Femur (tissue), 1 donor: Measurements from ENCODE around the gene P2RX7.
A peak's percentile ranks its signal among the peaks of the same experiment; 100 is the strongest.
"Not testable (repeated sequence)": the region's sequence is repeated elsewhere in the genome, so short reads cannot be mapped to it uniquely, and the experiment has no call there.

Experiments used
- DNase-seq: peaks from one replicate; pipeline ENCODE4 v3.0.0-alpha.2; 2017

The P2RX7 gene

DNA sequence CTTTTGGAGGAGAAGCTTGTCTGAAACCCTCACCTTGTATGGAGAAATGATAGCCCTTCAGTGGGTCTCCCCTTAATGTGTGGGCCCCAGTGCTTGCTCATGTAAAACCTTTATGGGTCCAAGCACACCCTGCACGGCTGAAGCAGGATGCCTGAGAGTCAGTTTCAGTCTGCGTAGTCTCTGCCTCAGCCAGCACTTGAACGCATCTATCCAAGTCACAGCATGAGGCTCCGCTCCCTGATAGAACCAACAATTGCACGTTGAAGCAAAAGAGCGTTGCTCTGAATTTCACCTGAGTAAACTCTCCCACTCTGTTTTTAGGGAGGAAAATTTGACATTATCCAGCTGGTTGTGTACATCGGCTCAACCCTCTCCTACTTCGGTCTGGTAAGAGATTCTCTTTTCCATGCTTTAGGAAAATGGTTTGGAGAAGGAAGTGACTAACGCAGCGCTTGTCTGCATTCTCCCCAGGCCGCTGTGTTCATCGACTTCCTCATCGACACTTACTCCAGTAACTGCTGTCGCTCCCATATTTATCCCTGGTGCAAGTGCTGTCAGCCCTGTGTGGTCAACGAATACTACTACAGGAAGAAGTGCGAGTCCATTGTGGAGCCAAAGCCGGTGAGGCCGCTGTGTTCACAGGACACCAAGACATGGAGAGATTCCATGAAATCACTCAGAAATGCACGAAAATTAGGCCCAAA, 44.3 kb downstream of the P2RX7 start:
- no peak for DNase-seq

DNA sequence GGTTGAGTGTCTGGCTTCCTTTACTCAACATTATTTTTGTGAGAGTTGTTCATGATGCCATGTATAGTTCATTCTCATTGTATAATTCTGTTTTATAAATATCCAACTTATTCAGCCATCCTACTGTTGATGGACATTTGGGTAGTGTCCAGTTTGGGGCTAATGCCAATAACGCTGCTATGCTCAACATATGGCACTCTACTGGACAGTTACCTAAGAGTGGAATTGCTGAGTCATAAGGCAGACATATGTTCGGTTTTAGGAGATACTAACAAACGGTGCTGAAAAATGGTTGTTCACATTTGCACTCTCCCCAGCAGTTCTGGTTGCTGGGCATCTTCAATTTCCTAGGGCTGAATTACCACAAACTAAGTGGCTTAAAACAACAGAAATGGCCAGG, 48.5 kb downstream of the P2RX7 start:
- DNase-seq = no peak

DNA sequence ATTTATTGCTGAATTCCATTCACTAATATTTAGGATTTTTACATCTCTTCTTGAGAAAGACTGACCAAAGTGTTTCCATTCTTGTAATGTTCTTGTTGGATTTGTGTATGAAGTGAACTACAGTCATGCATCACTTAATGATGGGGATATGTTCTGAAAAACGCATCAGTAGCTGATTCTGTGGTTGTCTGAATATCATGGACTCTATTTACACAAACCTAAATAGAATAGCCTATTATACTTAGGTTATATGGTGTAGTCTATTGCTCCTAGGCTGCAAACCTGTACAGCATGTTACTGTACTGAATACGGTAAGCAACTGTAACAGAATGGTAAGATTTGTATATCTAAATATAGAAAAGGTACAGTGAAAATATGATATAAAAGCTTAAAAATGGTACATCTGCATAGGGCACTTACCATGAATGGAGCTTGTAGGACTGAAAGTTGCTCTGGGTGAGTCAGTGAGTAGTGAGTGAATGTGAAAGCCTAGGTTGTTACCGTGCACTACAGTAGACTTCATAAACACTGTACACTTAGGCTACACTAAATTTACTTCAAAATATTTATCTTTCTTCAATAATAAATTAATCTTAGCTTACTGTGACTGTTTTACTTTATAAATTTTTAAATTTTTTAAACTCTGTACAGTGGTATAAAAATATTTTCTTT, 49.7 kb downstream of the P2RX7 start:
- no peak for DNase-seq

DNA sequence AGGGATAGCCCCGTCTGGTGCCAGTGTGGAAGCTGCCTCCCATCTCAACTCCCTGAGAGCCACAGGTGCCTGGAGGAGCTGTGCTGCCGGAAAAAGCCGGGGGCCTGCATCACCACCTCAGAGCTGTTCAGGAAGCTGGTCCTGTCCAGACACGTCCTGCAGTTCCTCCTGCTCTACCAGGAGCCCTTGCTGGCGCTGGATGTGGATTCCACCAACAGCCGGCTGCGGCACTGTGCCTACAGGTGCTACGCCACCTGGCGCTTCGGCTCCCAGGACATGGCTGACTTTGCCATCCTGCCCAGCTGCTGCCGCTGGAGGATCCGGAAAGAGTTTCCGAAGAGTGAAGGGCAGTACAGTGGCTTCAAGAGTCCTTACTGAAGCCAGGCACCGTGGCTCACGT, 51.7 kb downstream of the P2RX7 start:
- no peak for DNase-seq

DNA sequence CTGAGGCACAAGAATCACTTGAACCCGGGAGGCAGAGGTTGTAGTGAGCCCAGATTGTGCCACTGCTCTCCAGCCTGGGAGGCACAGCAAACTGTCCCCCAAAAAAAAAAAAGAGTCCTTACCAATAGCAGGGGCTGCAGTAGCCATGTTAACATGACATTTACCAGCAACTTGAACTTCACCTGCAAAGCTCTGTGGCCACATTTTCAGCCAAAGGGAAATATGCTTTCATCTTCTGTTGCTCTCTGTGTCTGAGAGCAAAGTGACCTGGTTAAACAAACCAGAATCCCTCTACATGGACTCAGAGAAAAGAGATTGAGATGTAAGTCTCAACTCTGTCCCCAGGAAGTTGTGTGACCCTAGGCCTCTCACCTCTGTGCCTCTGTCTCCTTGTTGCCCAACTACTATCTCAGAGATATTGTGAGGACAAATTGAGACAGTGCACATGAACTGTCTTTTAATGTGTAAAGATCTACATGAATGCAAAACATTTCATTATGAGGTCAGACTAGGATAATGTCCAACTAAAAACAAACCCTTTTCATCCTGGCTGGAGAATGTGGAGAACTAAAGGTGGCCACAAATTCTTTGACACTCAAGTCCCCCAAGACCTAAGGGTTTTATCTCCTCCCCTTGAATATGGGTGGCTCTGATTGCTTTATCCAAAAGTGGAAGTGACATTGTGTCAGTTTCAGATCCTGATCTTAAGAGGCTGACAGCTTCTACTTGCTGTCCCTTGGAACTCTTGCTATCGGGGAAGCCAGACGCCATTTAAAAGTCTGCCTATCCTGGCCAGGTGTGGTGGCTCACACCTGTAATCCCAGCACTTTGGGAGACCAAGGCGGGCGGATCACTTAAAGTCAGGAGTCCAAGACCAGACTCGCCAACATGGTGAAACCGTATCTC, 52.6 kb downstream of the P2RX7 start:
- no peak for DNase-seq

DNA sequence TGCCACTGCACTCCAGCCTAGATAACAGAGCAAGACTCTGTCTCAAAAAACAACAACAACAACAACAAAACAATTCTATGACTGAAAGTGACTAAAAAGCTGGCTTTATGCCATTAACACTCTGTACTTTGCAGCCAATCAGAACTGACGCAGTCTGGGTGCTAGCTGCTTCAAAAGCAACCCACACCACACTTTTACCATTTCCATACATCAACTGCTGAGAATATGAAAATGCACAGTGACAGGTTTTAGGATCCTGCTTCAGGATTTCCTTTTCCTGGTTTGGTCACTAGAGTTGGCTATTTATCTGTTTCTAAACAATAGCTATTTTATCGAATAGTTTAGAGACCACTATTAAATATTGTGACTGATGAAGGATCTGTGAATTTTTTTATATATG, 54.1 kb downstream of the P2RX7 start:
- no peak for DNase-seq

DNA sequence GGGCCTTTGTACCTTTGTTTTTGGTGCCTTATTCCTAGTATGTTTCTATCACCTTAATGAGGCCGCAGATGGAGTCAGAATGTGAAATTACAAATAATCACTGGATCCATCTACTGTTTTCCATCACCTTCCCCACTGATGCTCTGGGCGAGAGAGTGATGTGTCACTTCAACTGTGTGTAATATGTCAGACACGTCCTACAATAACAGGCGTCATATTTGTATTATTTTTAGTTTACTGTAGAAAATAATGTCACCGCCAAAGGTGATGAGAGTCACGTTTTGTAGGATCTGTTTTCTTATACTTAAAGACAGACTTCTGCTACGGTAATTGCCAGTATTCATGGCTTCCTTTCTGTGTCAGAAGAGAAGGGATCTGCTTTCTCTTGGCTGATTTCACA, 54.8 kb downstream of the P2RX7 start:
- no peak for DNase-seq

DNA sequence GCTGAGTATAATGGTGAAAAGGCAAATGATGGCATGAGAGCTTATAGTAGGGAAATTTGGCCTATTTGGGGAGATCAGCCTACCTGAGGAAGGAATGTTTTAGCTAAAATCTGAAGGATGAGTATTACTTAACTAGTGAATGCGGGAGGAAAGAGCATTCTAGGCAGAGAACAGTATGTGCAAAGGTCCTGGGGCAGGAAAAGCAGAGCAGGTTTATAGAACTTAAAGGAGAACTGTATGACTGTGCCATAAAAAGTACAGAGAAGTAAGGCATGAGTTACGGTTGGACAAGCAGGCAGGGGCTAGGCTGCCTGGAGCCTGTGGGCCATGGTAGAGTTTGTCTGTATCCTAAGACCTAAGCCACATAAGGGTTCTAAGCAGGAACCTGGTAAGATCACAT, 55.6 kb downstream of the P2RX7 start:
- no peak for DNase-seq

DNA sequence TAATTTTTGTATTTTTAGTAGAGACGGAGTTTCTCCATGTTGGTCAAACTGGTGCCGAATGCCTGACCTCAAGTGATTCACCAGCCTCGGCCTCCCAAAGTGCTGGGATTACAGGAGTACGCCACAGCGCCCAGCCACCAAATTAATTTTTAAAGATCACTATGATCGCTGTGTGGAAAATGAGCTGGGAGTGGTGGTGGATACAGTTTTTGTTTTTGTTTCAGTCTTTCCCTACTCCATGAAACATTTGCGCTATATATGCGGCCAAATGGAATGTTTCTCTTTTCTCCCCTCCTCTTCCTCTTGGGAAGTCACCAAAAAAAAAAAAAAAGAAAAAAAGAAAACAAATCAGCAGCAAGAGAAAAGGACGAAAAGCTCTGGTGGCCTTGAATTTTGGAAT, 56.5 kb downstream of the P2RX7 start:
- DNase-seq = no peak

DNA sequence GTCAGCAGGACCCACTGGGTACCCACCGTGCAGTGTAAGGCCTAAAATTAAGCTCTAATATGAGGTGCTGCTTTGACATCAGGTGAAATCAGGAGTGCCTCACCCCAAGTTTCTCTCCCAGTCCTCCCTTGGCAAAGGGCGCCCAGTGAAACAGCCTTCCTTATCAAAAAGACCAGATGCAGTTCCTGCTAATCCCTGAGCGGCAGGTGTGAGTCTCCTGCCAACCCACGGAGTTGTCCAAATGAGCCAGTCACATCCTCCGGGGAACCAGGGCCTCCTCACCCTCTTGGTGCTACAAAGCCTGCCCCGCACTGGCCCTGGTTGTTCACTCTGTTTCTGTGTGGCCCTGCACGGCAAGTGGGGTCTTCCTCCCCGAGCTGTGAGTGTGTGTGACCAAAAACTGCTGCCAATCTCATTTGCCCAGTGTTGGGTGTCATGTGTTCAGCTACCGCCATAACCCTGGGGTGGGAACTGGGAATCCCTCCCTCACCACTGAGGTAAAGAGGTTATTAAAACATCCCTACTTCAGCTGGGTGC, 57.0 kb downstream of the P2RX7 start:
- DNase-seq = no peak

DNA sequence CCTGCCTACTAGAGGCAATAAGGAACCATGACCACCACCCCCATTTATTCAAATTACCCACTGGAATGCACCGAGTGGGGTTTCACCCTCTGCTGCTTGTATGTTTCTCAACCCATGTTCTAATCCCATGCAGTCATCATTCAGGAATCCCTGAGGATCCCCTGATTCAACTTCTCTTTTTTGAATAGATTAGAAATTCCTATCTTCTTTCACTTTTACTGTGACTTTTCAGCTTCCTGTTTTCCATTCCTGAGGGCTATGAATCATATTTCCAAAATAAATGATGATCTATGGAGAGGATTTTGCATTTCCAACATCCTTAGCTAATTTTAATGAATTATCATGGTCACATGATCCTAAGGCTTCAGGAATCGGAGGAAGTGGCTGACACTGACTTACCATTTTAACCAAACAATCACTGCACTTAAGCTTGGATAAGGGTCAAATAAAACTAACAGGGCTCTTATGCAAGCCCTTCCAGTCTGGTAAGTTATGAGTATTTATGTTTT, 57.9 kb downstream of the P2RX7 start:
- DNase-seq = no peak

DNA sequence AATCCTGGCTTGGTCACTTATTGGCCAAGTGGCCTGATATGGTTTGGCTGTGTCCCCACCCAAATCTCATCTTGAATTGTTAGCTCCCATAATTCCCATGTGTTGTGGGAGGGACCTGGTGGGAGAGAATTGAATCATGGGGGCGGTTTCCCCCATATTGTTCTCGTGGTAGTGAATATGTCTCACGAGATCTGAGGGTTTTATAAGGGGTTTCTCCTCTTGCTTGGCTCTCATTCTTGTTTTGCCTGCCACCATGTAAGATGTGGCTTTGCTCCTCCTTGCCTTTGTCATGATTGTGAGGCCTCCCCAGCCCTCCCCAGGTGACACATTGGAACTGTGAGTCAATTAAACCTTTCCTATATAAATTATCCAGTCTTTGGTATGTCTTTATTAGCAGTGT, 58.5 kb downstream of the P2RX7 start:
- DNase-seq = no peak

DNA sequence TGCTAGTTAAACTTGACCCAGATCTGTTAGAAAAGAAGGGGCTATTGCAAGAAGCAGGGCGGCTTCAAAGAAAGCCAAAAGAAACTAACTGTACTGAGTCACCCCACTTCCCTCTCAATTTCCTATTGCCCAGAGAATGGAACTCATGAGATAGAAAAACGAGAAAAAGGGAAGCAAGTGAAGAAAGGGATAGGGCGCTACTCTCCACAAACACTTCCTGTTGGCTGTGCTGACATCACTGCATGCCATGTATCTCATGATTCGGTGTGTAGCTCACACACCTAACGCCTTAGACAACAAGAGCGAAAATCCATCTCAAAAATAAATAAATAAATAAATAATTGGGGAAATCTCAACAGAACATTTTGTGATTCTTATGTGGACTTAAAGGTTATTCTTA, 64.2 kb downstream of the P2RX7 start:
- no peak for DNase-seq

DNA sequence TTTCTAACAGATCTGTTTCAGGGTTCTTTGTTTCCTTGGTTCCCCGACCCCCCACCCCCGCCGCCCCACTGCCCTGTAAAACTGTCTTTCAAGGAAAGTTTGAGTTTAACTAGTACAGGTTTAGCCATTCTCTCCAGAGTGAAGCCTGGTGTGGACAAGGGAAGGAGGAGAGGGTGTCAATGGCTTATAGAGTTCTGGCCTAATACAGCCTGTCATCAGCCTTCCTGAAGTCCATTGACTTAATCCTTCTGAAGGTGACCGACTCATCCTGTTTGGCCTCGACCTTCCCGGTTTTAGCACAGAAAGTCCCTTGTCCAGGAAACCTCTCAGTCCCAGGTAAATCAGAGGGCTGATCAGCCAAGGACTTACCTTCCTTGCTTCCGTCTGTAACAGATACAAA, 66.3 kb downstream of the P2RX7 start:
- no peak for DNase-seq

DNA sequence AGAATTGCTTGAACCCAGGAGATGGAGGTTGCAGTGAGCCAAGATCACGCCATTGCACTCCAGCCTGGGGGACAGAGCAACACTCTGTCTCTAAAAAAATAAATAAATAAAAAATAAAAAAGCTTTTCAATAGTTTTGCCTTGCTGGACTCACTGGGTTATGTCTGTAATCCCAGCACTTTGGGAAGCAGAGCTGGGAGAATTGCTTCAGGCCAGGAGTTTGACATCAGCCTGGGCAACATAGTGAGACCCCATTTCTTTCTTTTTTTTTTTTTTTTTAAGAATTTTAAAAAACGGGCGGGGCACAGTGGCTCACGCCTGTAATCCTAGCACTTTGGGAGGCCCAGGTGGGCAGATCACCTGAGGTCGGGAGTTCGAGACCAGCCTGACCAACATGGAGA, 68.5 kb downstream of the P2RX7 start:
- not testable (repeated sequence) for DNase-seq

DNA sequence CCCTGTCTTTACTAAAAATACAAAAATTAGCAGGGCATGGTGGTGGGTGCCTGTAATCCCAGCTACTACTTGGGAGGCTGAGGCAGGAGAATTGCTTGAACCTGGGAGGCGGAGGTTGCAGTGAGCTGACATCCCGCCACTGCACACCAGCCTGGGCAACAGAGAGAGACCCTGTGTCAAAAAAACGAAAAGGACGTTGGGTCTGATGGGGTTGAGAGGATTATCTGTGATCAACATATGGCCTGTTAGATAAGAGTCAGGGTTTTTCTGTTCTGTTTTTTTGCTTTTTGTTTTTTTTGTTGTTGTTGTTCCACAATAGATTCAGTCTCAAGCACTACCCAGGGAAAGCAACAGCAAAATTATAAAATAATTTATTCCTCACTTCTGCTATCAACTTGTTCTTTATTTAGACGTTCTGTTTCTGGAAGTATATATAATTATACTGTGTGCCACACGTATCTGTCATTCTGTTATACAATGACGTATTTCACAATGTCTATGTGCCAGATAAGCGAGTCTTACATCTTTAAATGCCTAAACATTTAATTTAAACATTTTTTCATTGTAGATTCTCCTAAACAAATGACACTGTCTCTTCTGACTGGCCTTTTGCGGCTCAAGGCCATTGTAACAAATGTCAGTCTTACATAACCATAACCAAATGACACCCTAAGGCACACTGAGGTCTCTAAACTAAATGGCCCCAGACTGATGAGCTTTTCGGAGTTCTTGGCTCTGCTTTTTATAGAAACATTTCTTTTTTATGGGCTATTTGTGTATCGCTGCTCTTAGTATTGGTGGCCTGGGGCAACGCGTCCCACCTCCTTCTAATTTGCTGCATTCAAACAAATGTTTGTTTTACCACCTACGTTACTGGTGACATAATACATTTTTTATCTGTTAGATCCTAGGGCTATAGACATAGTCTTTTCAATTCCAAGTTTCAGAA, 70.0 kb downstream of the P2RX7 start:
- DNase-seq = no peak

DNA sequence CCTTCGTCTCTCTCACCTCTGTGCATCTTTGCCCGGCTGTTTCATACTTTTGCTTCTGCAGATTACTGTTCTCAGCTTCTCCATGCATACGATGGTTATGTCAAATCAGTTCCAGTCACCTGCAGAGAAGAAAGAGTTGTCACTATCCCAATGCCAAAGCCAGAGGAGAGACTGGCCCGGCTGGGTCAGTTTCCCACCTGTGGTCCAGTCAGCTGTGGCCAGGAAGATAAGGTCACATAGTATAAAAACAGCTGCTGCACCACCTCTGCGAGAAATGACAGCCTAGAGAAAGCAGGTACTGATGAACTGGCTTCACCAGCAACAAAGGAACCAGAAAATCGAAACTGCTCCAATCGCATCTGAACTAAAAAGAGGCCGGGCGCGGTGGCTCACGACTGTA, 70.8 kb downstream of the P2RX7 start:
- no peak for DNase-seq

DNA sequence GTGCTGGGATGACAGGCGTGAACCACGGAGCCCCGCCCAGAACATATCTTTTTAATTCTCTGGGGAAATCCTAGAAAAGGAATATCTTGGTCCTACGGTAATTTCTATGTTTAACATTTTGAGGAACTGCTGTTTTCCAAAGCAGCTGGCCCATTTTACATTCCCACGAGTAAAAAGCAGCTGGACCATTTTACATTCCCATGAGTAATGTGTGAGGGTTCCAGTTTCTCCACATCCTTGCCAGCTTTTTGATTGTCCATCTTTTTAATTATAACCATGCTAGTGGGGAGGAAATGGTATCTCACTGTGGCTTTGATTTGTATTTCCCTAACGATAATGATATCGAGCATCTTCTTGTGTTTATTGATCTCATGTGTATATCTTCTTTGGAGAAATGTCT, 72.8 kb downstream of the P2RX7 start:
- no peak for DNase-seq

DNA sequence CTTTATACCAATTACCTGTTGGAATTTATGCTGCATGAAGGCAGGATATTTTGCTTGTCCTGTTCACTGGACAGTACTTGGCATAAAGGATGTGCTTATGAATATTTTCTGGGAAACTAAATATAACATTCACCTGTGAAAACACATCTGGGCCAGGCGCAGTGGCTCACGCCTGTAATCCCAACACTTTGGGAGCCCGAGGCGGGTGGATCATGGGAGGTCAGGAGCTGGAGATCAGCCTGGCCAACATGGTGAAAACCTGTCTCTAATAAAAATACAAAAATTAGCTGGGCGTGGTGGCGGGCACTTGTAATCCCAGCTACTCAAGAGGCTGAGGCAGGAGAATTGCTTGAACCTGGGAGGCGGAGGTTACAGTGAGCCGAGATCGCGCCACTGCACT, 75.9 kb downstream of the P2RX7 start:
- DNase-seq = not testable (repeated sequence)

DNA sequence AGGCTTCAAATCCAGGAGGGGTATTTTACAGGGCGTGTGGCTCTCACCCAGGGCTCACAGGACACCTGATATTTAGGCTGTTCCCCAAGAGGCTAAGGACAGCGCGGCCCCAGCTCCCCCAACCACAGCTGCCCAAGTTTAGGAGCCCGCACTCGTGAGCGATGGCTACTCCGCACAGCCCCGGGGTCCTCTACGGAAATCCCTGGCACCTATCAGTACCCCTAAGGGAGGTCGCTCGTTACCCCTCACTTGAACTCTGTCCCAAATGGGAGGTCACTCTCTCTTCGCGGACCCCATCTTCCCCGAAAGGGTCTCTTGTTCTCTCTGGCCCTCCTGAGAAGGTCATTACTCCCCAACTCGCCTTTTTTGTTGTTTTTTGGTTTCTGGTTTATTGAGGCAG, 76.5 kb downstream of the P2RX7 start:
- no peak for DNase-seq

DNA sequence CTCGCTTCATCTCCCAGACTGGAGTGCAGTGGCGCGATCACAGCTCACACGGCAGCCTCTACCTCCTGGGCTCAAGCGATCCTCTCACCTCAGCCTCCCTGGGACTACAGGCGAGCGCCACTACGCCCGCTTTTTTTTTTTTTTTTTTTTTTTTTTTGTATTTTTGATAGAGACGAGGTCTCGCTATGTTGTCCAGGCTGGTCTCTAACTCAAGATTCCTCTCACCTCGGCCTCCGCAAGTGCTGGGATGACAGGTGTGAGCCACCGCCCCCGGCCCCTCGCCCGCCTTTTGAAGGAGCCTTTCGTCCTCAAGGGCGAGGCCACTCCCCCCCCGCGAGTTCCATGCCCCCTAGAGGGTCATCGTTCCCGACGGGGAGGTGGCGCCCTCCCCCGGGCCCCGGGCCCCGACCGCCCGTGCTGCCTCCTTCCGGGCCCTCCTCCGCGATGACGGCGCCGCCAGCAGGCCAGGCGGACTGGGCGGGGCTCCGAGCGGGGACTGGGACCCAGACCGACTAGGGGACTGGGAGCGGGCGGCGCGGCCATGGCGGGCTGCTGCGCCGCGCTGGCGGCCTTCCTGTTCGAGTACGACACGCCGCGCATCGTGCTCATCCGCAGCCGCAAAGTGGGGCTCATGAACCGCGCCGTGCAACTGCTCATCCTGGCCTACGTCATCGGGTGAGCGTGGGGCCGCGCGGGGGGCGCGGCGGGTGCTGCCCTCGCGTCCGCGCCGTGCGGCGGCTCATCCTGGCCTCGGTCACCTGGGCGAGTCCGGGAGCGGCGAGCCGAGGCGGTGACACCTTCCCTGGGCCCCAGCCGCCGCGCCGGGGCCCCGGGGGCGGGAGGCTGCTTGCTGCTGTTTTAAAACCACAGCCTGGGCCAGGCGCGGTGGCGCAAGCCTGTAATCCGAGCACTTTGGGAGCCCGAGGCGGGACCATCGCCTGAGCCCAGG, 77.2 kb downstream of the P2RX7 start, which contains the start of gene P2RX4:
P2RX4 (plus strand) TSS at position 506 of the 949 bp plus-strand sequence; CDS start at position 542, 36 bp downstream.
- peak; percentile 90 for DNase-seq
